Fibroblast of skin of abdomen (primary cell): ENCODE measurements around the gene TTYH1.

Experiments
- DNase-seq: peaks from one replicate; pipeline ENCODE4 v3.0.0-alpha.2; 2013

Gene TTYH1

GRCh38 chr19:54424201-54424600 lies 8.9 kb downstream of the TTYH1 start:
- no peak for DNase-seq

GRCh38 chr19:54424660-54425381 lies 9.6 kb downstream of the TTYH1 start:
- DNase-seq: no peak

GRCh38 chr19:54425382-54425723 lies 10.1 kb downstream of the TTYH1 start:
- no peak for DNase-seq

GRCh38 chr19:54426291-54426931 lies 11.1 kb downstream of the TTYH1 start:
- DNase-seq: no peak

GRCh38 chr19:54427586-54427985 lies 12.3 kb downstream of the TTYH1 start:
- no peak for DNase-seq

- no peak for DNase-seq
These were observed 13.3 kb downstream of the TTYH1 start for GRCh38 chr19:54428323-54429175.

- no peak for DNase-seq
These were observed 13.9 kb downstream of the TTYH1 start for GRCh38 chr19:54429176-54429495.

GRCh38 chr19:54429545-54430227 lies 14.4 kb downstream of the TTYH1 start:
- no peak for DNase-seq

- DNase-seq: no peak
These were observed 15.3 kb downstream of the TTYH1 start for GRCh38 chr19:54430306-54431254.

GRCh38 chr19:54431255-54431838 lies 16.1 kb downstream of the TTYH1 start:
- no peak for DNase-seq

GRCh38 chr19:54432144-54432738 lies 17.0 kb downstream of the TTYH1 start:
- no peak for DNase-seq

GRCh38 chr19:54433697-54434096 lies 18.4 kb downstream of the TTYH1 start:
- DNase-seq: no peak

GRCh38 chr19:54434112-54434872 lies 19.0 kb downstream of the TTYH1 start:
- DNase-seq: no peak

- no peak for DNase-seq
These were observed 19.6 kb downstream of the TTYH1 start for GRCh38 chr19:54434873-54435214.

GRCh38 chr19:54435551-54436016 lies 20.3 kb downstream of the TTYH1 start:
- DNase-seq: no peak

- no peak for DNase-seq
These were observed 20.8 kb downstream of the TTYH1 start for GRCh38 chr19:54436031-54436523.

- no peak for DNase-seq
These were observed 21.5 kb downstream of the TTYH1 start for GRCh38 chr19:54436628-54437252.

GRCh38 chr19:54439174-54439851 lies 24.0 kb downstream of the TTYH1 start:
- peak; percentile 23 for DNase-seq

GRCh38 chr19:54440641-54441040 lies 25.4 kb downstream of the TTYH1 start:
- no peak for DNase-seq
